ENCODE data around the gene SLC25A21.
"Not testable (repeated sequence)": the region's sequence is repeated elsewhere in the genome, so short reads cannot be mapped to it uniquely, and the experiment has no call there.

SLC25A21 gene

GRCh38 chr14:37172024-37172869, at the start of gene SLC25A21:
Gene SLC25A21 (minus strand): TSS chr14:37172606.
- no peak for DNase-seq (ENCODE audit: low read depth in 1 of 2, low spot score in 1 of 2)

- DNase-seq (ENCODE audit: low read depth in 1 of 2, low spot score in 1 of 2) = no peak
Observed at GRCh38 chr14:37221073-37221472, 48.7 kb upstream of the SLC25A21 start.

DNA sequence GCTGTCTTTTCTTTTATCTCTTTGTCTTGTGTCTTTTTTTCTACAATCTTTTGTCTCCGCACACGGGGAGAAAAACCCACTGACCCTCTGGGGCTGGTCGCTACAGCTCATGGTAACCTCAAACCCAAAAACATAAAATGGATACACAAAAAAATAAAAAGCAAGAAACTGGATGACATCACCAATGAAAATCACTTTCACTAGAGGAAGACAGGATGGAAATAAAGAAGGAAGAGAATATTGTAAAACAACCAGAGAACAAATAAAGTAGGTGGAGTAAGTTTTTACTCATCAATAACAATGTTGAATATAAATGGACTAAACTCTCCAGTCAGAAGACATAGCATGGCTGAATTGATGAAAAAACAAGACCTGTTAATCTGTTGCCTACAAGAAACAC, 42.9 kb upstream of the SLC25A21 start:
- no peak for DNase-seq (ENCODE audit: low read depth in 1 of 2, low spot score in 1 of 2)

DNA sequence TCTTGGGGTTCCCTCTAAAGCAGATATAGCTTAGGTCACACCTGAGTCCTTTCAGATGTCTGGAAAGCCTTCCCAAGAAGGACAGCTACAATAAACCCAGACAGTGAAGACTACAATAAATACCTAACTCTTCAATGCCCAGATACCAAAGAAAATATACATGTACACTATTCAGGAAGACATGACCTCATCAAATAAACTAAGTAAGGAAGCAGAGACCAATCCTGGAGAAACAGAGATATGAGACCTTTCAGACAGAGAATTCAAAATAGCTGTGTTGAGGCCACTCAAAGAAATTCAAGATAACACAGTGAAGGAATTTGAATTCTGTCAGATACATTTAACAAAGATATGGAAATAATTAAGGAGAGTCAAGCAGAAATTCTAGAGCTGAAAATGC, 40.6 kb upstream of the SLC25A21 start:
- DNase-seq (ENCODE audit: low read depth in 1 of 2, low spot score in 1 of 2) = no peak

DNA sequence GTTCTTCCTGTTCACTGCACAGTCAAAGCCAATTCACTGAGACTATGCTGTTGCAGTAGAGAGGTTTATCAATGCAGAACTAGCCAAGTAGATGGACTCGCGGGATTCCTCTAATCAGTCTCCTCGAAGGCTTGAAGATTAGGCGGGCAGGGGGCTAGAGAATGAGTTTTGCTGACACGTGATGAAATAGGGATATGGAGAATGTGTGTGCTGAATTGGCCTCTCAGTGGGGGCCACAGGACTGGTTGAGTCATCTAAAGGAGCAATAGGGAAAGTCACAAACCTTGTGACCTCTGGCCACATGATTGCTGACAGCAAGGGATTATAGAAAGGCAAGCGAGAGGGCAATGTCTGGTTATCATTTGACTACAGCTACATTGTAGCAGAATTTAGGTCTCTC, 38.0 kb upstream of the SLC25A21 start:
- DNase-seq (ENCODE audit: low read depth in 1 of 2, low spot score in 1 of 2) = no peak

DNA sequence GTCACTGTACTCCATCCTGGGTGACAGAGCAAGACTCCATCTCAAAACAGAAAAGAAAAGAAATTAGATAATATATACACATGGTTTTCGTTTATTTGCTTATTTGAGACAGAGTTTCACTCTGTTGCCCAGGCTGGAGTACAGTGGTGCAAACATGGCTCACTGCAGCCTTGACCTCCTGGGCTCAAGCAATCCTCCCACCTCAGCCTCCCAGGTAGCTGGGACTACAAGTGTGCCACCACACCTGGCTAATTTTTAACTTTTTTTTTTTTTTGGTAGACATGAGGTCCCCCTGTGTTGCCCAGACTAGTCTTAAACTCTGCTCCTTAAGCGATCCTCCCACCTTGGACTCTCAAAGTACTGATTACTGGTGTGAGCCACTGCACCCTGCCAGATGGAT, 37.2 kb upstream of the SLC25A21 start:
- DNase-seq (ENCODE audit: low read depth in 1 of 2, low spot score in 1 of 2) = not testable (repeated sequence)

GRCh38 chr14:37205623-37206605, 33.5 kb upstream of the SLC25A21 start:
- not testable (repeated sequence) for DNase-seq (ENCODE audit: low read depth in 1 of 2, low spot score in 1 of 2)

- no peak for DNase-seq (ENCODE audit: low read depth in 1 of 2, low spot score in 1 of 2)
Observed at GRCh38 chr14:37203423-37203822, 31.0 kb upstream of the SLC25A21 start.

DNA sequence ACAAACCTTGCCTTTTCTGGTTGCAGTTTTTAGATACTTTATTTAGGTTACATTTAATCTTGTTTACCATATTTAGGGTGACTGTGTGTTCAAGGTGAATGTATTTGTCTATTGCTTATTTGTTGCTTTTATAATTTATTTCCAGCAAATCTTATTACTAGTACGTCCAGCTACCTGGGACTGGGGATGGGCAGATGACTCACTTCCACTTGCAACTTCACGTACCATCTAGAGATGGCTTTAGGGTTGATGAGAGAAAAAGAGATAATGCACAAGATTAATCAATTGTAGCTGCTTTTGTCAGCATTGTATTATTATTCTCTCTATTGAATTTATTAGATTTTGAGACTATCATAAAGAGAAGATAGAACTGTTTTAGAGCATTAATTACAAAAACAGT, 30.4 kb upstream of the SLC25A21 start:
- no peak for DNase-seq (ENCODE audit: low read depth in 1 of 2, low spot score in 1 of 2)

GRCh38 chr14:37202265-37202664, 29.9 kb upstream of the SLC25A21 start:
- DNase-seq (ENCODE audit: low read depth in 1 of 2, low spot score in 1 of 2) = no peak

DNA sequence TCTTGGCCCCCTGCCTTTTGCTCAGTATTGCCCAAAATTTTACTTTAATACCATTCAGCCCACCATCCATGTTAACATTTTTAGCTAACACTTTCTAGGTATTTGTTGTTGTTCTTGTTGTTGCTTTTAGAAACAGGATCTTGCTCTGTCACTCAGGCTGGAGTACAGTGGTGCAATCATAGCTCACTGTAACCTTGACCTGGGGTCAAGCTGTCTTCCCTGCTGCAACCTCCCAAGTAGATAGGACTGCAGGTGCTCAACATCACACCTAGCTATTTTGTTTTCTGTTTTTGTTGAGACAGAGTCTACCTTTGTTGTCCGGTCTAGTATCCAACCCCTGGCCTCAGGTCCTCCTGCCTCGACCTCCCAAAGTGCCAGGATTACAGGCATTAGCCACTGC, 29.3 kb upstream of the SLC25A21 start:
- no peak for DNase-seq (ENCODE audit: low read depth in 1 of 2, low spot score in 1 of 2)

GRCh38 chr14:37198907-37199306, 26.5 kb upstream of the SLC25A21 start:
- no peak for DNase-seq (ENCODE audit: low read depth in 1 of 2, low spot score in 1 of 2)

DNA sequence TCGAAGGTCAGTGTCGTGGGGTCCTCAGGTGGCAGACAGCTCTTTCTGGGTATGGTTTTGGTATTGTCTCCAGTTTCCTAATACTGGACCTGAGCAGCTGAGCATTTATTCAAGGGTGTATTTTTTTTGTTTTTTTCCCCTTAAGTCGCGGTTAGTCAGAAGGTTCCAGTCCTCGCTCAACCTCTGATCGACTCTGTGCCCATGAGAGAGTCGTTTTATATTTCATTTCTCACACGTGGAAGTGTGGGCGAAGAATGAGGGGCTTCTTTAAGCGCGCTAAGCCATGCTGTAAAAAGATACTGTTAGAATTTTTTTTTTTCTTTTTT, 25.8 kb upstream of the SLC25A21 start:
- no peak for DNase-seq (ENCODE audit: low read depth in 1 of 2, low spot score in 1 of 2)

DNA sequence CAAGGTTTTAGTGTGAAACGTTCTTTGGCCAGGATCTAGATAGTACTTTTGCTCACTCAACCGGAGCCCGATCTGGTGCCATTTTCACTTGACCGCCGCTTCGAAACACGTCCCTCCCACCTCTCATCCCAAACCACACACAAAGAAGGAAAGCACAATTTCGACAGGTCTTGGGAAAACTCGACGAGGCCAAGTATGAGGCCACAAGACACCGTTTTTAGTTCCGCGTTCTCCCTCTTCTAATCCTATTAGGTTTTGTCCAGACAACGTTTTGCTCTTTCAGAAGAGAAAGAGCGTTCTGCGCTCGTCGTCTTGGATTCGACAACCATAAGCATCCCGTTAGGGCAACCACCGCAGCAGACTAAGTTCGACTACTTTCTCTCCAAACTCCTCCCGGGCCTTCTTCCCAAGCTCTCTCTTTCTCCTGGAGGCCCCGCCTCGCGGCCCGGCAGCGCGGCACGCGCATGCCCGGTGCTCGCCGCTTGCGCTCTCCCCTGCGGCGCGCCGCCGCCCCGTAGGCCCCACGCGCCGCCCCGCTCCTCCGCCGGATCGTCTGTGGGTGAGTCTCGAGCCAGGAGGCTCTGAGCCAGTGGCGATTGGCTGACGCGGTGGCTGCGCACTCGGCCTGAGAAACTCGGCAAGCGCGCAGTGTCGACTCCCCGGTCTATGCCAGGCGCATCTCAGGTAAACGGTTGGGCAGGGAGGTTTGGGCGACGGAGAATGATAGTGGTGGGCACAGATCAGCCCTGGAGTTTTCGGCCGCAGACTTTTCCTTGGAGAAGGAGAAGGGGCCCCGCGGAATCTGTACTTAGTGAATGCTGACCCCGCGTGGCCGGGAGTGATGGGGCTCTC, 25.2 kb upstream of the SLC25A21 start, which contains the start of gene MIPOL1:
TSS of gene MIPOL1 (plus strand) at position 517 of the 852 bp plus-strand sequence. CDS start 49,952 bp downstream, outside the sequence.
- DNase-seq (ENCODE audit: low read depth in 1 of 2, low spot score in 1 of 2) = no peak

DNA sequence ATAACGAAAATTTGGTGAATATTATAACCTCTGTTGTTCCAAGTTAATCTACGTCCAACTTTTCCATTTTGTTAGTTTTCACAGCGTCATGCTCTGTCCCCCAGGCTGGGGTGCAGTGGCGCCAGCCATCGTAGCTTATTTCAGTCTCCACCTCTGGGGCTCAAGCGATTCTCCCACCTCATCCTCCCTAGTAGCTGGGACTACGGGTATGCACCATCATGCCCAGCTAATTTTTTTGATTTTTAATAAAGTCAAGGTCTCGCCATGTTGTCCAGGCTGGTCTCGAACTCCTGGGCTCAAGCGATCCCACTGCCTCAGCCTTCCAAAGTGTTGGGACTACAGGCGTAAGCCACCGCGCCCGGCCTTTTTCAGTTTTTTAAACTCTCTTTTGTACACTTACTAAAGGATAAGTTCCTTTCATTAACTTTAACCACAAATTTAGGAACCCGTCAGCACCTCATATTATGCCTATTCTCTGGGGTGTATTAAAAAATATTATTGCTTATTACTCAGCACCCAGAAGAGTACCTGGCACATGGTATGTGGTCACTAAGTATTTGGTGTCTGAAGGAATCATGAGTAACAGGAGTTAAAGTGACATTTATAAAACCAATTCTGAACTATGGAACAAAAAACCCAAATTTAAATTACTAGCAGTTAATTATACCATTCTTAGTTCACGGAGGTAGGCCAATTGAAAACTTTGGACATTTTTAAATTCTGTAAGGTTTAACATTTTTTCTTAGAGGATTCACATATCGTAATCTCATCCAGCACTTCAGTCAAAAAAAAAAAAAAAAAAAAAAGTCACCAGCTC, 24.4 kb upstream of the SLC25A21 start:
- DNase-seq (ENCODE audit: low read depth in 1 of 2, low spot score in 1 of 2) = no peak

- DNase-seq (ENCODE audit: low read depth in 1 of 2, low spot score in 1 of 2) = no peak
Observed at GRCh38 chr14:37195327-37195726, 22.9 kb upstream of the SLC25A21 start.

GRCh38 chr14:37194698-37195097, 22.3 kb upstream of the SLC25A21 start:
- DNase-seq (ENCODE audit: low read depth in 1 of 2, low spot score in 1 of 2) = no peak

DNA sequence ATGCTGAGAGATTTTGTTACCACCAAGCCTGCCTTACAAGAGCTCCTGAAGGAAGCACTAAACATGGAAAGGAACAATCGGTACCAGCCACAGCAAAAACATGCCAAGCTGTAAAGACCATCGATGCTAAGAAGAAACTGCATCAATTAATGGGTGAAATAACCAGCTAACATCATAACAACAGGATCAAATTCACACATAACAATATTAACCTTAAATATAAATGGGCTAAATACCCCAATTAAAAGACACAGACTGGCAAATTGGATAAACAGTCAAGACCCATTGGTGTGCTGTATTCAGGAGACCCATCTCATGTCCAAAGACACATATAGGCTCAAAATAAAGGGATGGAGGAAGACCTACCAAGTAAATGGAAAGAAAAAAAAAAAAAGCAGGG, 17.3 kb upstream of the SLC25A21 start:
- not testable (repeated sequence) for DNase-seq (ENCODE audit: low read depth in 1 of 2, low spot score in 1 of 2)

DNA sequence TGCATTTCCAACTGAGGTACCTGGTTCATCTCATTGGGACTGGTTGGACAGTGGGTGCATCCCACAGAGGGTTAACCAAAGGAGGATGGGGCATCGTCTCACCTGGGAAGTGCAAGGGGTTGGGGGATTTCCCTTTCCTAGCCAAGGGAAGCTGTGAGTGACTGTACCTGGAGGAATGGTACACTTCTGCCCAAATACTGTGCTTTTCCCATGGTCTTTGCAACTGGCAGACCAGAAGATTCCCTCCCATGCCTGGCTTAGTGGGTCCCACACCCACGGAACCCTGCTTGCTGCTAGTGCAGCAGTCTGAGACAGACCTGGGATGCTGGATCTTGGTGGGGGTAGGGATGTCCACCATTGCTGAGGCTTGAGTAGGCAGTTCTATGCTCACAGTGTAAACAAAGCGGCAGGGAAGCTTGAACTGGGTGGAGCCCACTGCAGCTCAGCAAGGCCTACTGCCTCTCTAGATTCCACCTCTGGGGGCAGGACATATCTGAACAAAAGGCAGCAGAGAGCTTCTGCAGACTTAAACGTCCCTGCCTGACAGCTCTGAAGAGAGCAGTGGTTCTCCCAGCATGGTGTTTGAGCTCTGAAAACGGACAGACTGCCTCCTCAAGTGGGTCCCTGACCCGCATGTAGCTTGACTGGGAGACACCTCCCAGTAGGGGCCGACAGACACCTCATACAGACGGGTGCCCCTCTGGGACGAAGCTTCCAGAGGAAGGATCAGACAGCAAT, 15.6 kb upstream of the SLC25A21 start:
- not testable (repeated sequence) for DNase-seq (ENCODE audit: low read depth in 1 of 2, low spot score in 1 of 2)

All from activated CD4-positive, alpha-beta T cell treated with anti-CD3 and anti-CD28 coated beads, Interleukin-2, amount 50 U/mL, for 24 hours (primary cell).